Uterus (tissue), 2 donors: Measurements from ENCODE around the gene CAB39L.

Experiments
- POLR2A ChIP-seq, 2 donors: fragments of 450-650 bp; IDR thresholded peaks; one replicate each; pipeline ENCODE4 v1.6.1; 2016; ENCODE audit warnings: antibody characterized with exemption in 2 of 2, mild to moderate bottlenecking in 1 of 2, moderate library complexity in 1 of 2
- TF ChIP-seq, protein P1 (sequence below), 4 experiments: fragments of 200-600 bp in 2 of 4; fragments of 450-650 bp in 2 of 4; sonication (generic) in 2 of 4; IDR thresholded peaks; one replicate each; pipeline ENCODE4 v1.5.1; 2016 to 2019; ENCODE audit warnings: antibody characterized with exemption in 4 of 4, mild to moderate bottlenecking in 2 of 4, moderate library complexity in 1 of 4

DNA sequence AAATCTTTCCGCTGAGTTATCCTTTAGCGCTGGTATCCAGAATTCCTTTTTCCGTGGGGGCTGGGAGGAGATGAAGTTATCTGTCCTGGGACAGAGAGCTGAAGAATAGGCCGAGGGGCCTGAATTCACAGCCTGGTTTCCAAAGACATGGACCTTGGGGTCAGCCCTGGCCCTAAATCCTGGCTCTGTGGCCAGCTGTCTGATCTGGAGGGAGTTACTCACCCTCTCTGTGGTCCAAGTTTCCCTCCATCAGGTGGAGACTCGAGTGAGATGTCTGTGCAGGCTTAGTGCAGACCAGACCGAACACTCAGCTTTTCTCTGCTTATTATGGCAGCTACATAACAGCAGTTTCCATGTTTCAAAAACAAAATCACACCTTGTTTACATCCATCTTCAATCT lies 136.5 kb downstream of the CAB39L start:
- TF ChIP-seq, protein P1, sequence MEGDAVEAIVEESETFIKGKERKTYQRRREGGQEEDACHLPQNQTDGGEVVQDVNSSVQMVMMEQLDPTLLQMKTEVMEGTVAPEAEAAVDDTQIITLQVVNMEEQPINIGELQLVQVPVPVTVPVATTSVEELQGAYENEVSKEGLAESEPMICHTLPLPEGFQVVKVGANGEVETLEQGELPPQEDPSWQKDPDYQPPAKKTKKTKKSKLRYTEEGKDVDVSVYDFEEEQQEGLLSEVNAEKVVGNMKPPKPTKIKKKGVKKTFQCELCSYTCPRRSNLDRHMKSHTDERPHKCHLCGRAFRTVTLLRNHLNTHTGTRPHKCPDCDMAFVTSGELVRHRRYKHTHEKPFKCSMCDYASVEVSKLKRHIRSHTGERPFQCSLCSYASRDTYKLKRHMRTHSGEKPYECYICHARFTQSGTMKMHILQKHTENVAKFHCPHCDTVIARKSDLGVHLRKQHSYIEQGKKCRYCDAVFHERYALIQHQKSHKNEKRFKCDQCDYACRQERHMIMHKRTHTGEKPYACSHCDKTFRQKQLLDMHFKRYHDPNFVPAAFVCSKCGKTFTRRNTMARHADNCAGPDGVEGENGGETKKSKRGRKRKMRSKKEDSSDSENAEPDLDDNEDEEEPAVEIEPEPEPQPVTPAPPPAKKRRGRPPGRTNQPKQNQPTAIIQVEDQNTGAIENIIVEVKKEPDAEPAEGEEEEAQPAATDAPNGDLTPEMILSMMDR (IDR thresholded peaks at IDR 0.05) = no peak
- no peak for TF ChIP-seq POLR2A (IDR thresholded peaks at IDR 0.05)
